Muscle layer of duodenum (tissue), 2 donors: ENCODE measurements around the gene TBC1D22A.

ENCODE experiments used
- H3K27ac ChIP-seq: one replicate; pipeline ENCODE4 v1.7.0; 2013; ENCODE audit warnings: mild to moderate bottlenecking, low read length
- H3K27me3 ChIP-seq: one replicate; pipeline ENCODE4 v1.7.0; 2013; ENCODE audit warnings: low read depth, mild to moderate bottlenecking, control low read depth, low read length
- H3K36me3 ChIP-seq, 2 donors: one replicate each; pipeline ENCODE4 v1.7.0; 2013; ENCODE audit warnings: low read length in 2 of 2, control low read depth in 1 of 2, mild to moderate bottlenecking in 1 of 2; ENCODE audit not compliant: insufficient read depth in 2 of 2, control insufficient read depth in 1 of 2
- H3K4me1 ChIP-seq, 2 donors: one replicate each; pipeline ENCODE4 v1.7.0; 2013; ENCODE audit warnings: low read length in 2 of 2, mild to moderate bottlenecking in 2 of 2, control low read depth in 1 of 2, moderate library complexity in 1 of 2; ENCODE audit not compliant: insufficient read depth in 2 of 2, control insufficient read depth in 1 of 2
- H3K4me3 ChIP-seq, 2 donors: one replicate each; pipeline ENCODE4 v1.7.0; 2013; ENCODE audit warnings: low read length in 2 of 2, low read depth in 1 of 2, mild to moderate bottlenecking in 1 of 2
- H3K9me3 ChIP-seq, 2 donors: one replicate each; pipeline ENCODE4 v1.7.0; 2013; ENCODE audit warnings: low read length in 2 of 2, control low read depth in 1 of 2, mild to moderate bottlenecking in 1 of 2; ENCODE audit not compliant: control insufficient read depth in 1 of 2
- donor health status: healthy.

The TBC1D22A gene

DNA sequence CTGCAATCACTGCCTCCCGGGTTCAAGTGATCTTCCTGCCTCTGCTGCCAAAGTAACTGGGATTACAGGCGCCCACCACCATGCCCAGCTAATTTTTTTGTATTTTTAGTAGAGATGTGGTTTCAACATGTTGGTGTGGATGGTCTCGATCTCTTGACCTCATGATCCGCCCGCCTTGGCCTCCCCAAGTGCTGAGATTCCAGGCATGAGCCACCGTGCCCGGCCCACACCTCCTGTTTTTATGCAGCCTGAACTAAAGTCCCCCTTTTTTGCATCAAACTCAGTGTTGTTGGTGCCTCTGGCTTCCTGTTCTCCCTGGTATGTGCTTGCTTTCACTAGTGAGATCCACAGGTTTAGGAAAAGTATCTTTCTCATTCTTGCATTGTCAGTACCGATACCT lies 4.2 kb downstream of the TBC1D22A start:
- Histone ChIP-seq H3K4me3 (no peak overlapping the region), H3K4me1 (peaks cover 11 to 21% of the 10 kb centered on the region in 2 donors), H3K36me3 (no peaks in the 10 kb centered on the region)

DNA sequence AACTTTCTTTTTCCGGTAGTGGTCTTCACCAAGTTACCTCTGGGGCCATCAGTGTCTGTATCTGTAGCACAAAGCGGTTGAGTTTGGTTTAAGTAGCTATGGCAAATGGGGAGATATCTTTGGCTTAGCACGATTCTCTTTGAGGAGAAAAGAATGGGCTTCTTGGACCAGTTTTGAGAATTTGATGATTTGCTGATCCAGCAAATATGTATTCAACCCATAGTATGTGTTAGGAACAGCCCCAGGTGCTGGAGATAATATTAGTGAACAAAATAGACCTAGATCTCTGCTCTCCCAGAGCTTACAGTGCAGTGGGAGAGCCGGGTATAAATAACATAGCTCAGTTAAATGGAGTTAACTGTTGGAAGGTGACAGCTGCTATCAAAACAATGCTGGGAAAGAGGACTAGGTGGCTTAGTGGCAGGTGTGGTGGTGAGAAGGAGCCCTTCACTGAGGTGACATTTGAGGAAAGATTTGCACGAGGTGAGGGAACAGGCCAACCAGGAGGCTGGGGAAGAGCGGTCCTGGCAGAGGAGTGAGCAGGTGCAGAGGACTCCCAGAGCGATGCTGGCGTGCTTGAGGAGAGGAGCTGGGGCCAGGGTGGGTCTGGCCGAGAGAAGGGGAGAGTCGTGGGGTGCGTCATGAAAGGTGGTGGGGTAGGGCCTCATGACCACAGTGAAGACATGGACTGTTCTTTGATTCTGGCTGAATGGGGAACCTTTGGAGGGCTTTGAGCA lies 5.0 kb downstream of the TBC1D22A start:
- Histone ChIP-seq H3K9me3 (no peaks in the 10 kb centered on the region), H3K4me1 (peaks cover 10 to 20% of the 10 kb centered on the region in 2 donors), H3K36me3 (no peaks in the 10 kb centered on the region), H3K4me3 (no peak overlapping the region), H3K27me3 (no peaks in the 10 kb centered on the region), H3K27ac (no peak overlapping the region)

More for the DNA sequence above, 4.2 kb downstream of the TBC1D22A start:
- H3K27me3 ChIP-seq, result no peaks in the 10 kb centered on the region
- H3K9me3 ChIP-seq, result no peaks in the 10 kb centered on the region
- no peak overlapping the region for H3K27ac ChIP-seq

DNA sequence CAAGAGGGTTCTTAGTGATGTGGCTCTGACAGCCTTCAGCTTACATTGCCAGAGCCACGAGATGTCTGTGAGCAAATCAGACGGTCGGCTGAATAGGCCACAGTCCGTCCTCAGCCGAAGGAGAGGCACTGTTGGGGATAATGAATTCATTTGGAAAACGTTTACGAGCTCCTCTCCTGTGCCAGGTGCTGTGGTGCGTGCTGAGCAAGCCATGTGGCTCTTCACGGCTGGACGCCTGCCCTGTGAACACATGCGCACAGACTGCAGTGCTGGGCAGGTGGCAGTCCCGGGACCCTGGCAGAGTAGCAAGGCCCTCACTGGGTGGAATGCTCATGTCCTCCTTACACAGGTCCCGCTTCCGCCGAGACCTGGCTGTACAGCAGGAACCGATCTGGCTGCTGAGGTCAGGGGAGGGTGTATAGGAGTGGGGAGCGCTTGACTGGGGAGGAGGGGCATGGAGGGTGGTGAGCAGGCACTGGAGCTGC lies 6.8 kb downstream of the TBC1D22A start:
- Histone ChIP-seq H3K27ac (peak overlapping the region; percentile 71), H3K27me3 (no peaks in the 10 kb centered on the region), H3K4me1 (peaks cover 15 to 16% of the 10 kb centered on the region in 2 donors), H3K36me3 (no peaks in the 10 kb centered on the region), H3K4me3 (no peak overlapping the region), H3K9me3 (no peaks in the 10 kb centered on the region)

DNA sequence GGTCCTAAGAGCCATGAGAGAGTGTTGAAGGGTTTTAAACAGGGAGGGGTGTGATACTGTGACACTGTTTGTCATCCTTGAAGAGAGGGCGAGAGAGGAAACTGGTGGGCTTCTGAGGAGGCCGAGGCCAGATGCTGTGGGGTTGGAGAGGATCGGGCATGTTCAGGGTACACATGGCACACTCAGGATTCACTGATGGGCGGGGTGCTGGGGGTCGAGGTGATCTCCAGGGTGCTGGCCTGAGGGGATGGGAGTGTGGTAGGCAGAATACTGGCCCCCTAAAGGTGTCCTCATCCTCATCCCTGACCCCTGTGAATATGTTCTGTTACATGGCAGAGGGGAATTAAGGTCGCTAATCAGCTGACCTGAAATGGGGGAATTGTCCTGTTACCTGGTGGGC lies 7.3 kb downstream of the TBC1D22A start:
- Histone ChIP-seq H3K9me3 (no peaks in the 10 kb centered on the region), H3K4me3 (no peak overlapping the region), H3K27ac (peak overlapping the region; percentile 71), H3K27me3 (no peaks in the 10 kb centered on the region), H3K4me1 (peaks cover 15 to 18% of the 10 kb centered on the region in 2 donors), H3K36me3 (no peaks in the 10 kb centered on the region)

DNA sequence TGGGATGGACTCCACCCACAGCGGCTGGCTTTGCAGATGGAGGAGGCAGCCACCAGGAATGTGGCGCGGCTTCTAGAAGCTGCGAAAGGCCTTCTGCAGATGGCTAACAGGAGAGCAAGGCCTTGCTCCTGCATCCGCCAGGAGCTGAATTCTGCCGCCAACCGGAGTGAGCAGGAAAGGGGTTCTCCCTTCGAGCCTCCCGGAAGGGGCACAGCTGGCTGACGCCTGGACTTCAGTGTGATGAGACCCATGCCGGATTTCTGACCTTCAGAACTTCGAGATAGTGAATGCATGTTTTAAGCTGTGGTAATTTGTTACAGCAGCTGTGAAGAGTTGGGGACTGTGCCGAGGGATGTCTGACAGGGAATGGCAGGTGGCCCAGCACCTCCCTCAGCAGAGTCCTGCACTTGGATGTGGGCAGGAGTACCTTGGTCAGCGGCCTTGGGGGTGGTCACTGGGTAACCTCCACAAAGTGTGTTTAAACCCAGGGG lies 7.7 kb downstream of the TBC1D22A start:
- H3K27ac ChIP-seq, result peak overlapping the region; percentile 71
- no peak overlapping the region for H3K4me3 ChIP-seq
- H3K36me3 ChIP-seq, result no peaks in the 10 kb centered on the region
- no peaks in the 10 kb centered on the region for H3K9me3 ChIP-seq
- H3K4me1 ChIP-seq, result peaks cover 18 to 19% of the 10 kb centered on the region in 2 donors
- H3K27me3 ChIP-seq, result no peaks in the 10 kb centered on the region

DNA sequence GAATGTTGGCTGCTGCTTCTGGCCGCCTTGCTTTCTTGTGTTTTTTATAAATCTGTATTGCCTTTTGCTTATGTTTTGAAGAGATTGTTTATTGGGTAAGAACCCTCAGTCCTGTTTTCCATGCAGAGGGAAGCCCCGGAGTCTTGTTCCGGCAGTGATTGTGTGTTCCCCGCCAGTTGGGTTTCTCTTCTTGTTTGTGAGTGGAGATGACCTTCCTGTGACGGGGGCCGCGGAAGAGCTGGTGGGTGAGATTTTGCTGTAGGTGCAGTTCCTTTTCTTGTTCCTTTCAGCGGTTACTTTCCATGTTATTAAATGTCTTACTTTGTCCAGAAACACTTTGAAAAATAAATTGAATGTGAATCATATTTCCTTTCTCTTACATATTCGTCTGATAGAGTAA lies 8.3 kb downstream of the TBC1D22A start:
- H3K4me1 ChIP-seq, result peaks cover 18 to 24% of the 10 kb centered on the region in 2 donors
- H3K27me3 ChIP-seq, result no peaks in the 10 kb centered on the region
- no peaks in the 10 kb centered on the region for H3K36me3 ChIP-seq
- no peak overlapping the region for H3K4me3 ChIP-seq
- H3K27ac ChIP-seq, result peak overlapping the region; percentile 71
- no peaks in the 10 kb centered on the region for H3K9me3 ChIP-seq

DNA sequence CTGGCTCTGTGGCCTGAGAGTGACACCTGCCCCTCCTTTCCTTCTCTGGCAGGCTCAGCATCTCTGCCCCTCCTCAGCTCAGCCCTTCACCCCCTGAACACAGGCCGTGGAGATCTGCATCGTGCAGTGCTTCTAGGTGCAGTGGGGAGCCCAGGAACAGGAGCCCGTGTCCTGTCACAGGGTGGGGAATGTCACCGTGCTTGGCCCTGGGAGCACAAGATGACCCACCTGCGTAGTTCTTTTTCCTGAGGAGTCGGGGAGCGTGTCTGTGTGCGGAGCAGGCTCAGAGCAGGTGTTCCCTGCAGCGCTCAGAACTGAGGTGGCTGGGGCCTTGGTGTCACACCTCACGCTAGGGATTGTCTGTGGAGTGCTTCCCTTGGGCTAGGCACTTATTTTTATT lies 10.6 kb downstream of the TBC1D22A start:
- H3K27me3 ChIP-seq, result no peaks in the 10 kb centered on the region
- no peaks in the 10 kb centered on the region for H3K9me3 ChIP-seq
- no peak overlapping the region for H3K27ac ChIP-seq
- no peak overlapping the region for H3K4me3 ChIP-seq
- no peaks in the 10 kb centered on the region for H3K36me3 ChIP-seq
- H3K4me1 ChIP-seq, result peaks cover 27 to 33% of the 10 kb centered on the region in 2 donors

DNA sequence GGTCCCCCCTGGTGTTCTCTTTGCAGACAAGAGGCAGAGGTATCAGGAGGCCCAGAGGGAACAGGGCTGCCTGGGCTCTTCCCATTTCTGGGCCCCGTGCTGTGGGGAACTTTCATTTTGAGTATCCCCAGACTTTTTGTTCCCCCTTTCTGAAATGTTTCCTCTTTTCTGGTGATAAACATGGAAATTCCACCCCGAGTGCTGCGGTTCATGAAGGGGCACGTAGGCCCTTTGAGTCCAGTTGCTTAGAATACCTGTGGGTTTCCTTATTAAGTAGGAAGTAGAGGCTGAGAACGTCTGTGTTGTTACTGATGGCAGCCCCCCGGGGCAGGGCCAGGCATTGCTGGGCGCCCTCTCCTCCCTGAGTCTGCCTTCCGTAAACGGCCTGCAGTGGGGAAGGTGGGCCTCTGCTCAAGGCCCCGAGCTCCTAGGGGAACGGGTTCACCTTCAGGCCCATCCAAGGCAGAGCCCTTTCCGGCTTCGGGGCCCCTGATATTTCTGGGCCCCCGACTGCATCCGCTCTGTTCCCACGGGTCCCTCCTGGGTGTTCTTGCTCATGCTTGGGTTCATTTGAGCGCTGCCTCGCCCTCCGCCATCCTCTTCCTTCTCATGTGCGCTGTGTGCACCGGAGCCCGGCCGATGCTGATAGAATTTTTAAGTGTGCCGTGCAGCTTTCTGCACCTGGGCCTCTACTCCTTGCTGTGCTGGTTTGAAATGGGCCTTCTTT lies 12.0 kb downstream of the TBC1D22A start:
- Histone ChIP-seq H3K4me1 (peaks cover 27 to 33% of the 10 kb centered on the region in 2 donors), H3K27me3 (no peaks in the 10 kb centered on the region), H3K36me3 (no peaks in the 10 kb centered on the region), H3K27ac (peak overlapping the region; percentile 5), H3K4me3 (no peak overlapping the region), H3K9me3 (no peaks in the 10 kb centered on the region)

DNA sequence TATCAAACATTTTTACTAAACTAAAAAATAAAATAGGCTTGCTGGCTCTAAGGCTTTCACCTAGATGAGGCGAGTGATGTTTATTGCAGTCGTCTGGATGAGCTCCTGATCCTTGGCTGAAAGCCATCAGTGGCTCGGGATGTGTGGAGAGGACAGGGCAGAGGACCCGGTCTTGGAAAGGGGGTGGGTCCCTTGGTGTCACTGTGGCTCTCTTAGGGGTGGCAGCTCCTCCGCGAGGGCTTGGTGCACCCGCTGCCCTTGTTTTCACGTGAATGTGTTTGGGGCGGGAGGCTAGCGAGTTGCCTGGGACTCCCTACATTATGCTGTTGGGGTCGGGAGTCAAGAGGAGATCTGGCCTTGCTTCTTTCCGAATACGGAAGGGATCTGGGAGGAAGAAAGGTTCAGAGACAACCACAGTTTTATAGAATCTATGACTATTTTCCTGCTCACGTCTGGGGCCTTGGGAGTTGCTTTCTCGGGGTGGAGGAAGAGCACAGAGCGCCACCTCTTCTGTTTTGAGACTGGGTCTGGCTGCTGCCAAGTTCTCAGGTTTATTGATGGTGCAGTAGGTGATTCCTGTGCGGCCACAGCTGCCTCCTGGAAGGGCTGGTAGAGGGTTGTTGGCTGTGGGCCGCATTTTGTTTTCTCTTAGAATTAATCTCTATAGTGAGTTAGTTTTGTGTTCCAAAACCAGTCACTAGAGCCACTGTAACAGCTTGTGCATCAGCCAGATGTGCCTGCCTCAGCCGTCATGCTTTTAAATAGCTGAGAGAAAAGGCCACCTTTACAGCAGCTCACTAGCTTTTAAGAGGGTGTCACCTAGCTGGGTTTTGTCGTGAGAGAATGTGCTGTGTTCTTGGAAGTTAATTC lies 12.8 kb downstream of the TBC1D22A start:
- Histone ChIP-seq H3K27ac (peak overlapping the region; percentile 5), H3K9me3 (no peaks in the 10 kb centered on the region), H3K27me3 (no peaks in the 10 kb centered on the region), H3K4me3 (no peak overlapping the region), H3K4me1 (peaks cover 19 to 30% of the 10 kb centered on the region in 2 donors), H3K36me3 (no peaks in the 10 kb centered on the region)

DNA sequence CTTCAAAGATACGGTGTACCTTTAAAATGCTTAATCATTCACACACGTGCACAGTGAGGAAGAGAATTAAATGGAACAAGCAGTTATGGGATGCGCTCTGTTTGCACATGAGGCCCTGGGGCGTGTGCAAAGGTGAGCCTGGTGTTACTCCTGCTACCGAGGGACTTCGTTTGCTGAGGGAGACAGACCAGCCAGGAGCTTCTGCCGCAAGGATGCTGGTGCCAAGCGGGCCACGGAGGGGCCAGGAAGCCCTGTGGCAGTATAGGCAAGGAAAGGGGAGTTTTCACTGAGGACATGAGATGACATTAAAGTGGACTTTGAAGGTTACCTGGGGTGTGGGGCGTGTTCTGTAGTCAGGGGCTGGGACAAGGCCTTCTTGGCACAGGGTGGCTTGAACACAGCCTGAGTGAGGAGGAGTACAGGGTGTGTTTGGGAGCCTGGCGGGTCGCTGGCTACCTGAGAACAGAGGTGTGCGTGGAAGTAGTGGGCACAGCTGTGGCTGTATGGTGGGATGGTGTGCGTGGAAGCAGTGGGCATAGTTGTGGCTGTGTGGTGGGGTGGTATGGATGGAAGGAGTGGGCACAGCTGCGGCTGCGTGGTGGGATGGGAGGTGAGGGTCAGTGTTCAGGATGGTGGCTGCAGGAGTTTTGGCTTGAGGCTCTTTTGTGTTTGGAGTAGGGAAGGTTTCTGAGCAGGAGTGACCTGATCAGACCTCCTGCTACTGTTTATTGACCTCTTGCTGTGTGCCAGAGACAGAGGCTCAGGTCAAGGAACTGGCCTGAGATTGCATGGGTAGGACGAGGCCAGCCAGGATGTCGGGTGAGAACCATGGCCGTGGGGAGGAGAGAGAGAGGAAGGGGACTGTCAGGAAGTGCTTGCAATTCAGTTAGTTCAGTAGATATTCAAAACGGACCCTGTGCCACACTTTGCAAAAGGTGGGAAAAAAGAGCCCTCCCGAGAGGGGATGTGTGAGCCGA lies 13.7 kb downstream of the TBC1D22A start:
- no peak overlapping the region for H3K27ac ChIP-seq
- H3K27me3 ChIP-seq, result no peaks in the 10 kb centered on the region
- H3K36me3 ChIP-seq, result no peaks in the 10 kb centered on the region
- H3K4me3 ChIP-seq, result no peak overlapping the region
- peaks cover 17 to 29% of the 10 kb centered on the region in 2 donors for H3K4me1 ChIP-seq
- no peaks in the 10 kb centered on the region for H3K9me3 ChIP-seq
